A549 (cell line): Measurements from ENCODE around the gene TRMT2A.

ENCODE experiments used
- CBX8 ChIP-seq: fragments of 200-600 bp; sonication (generic); IDR thresholded peaks from 2 replicates; pipeline ENCODE4 v1.6.1; 2016
- EP300 ChIP-seq, 2 experiments: fragments of >200 bp; sonication (Bioruptor Twin); formaldehyde crosslinking; IDR thresholded peaks; 2 replicates in 1 of 2; 3 replicates in 1 of 2; pipeline ENCODE4 v1.6.1; 2016 to 2017
- KDM1A ChIP-seq: fragments of 200-600 bp; sonication (generic); IDR thresholded peaks from 2 replicates; pipeline ENCODE4 v1.6.1; 2016; ENCODE audit warnings: low read depth, mild to moderate bottlenecking
- POLR2A ChIP-seq: IDR thresholded peaks from 2 replicates; pipeline ENCODE4 v1.6.1; 2012; ENCODE audit warnings: mild to moderate bottlenecking, low read length
- TP53 ChIP-seq: fragments of 250-450 bp; sonication (Bioruptor Pico); IDR thresholded peaks from 2 replicates; pipeline ENCODE4 v1.5.0; 2021; ENCODE audit warnings: mild to moderate bottlenecking, moderate library complexity
- TF ChIP-seq, protein P1 (sequence below): fragments of >200 bp; sonication (Bioruptor Twin); formaldehyde crosslinking; IDR thresholded peaks from 3 replicates; pipeline ENCODE4 v1.5.1; 2016
- TF ChIP-seq, protein P2 (sequence below): fragments of 150-350 bp; IDR thresholded peaks from 2 replicates; pipeline ENCODE4 v1.6.1; 2014; ENCODE audit warnings: low read depth, mild to moderate bottlenecking, low read length

DNA sequence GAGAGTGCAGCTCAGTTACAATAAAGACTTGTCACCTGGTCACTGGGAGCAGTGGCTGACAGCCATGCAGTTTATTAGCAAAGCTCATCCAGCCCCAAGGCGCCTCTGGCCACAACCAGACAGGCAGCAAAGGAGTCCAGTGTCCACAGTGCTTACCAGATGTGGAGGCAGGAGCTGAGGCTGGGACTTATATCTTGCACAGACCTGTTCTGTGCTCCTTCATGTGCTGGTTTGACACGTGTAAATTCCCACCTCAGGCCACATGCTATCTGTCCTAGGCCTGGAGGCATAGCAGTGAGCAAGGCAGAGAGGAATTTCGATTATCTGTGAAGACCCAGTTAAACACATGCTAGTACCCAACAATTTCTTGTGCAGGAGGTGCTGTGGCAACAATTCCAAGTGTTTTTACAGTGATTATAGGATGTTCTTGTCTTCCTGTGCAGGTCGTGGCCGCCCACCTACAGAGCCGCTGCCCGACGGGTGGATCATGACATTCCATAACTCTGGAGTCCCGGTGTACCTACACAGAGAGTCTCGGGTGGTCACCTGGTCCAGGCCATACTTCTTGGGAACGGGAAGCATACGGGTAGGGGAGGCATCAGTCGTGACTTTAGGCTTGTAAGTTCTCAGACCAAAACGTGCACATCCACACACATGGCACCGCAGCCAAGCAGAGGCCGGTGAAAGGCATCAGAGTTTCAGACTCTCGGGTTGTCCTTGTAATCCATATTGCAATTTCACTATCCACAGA is 27.6 kb downstream of the TRMT2A start:
- TF ChIP-seq, protein P1, sequence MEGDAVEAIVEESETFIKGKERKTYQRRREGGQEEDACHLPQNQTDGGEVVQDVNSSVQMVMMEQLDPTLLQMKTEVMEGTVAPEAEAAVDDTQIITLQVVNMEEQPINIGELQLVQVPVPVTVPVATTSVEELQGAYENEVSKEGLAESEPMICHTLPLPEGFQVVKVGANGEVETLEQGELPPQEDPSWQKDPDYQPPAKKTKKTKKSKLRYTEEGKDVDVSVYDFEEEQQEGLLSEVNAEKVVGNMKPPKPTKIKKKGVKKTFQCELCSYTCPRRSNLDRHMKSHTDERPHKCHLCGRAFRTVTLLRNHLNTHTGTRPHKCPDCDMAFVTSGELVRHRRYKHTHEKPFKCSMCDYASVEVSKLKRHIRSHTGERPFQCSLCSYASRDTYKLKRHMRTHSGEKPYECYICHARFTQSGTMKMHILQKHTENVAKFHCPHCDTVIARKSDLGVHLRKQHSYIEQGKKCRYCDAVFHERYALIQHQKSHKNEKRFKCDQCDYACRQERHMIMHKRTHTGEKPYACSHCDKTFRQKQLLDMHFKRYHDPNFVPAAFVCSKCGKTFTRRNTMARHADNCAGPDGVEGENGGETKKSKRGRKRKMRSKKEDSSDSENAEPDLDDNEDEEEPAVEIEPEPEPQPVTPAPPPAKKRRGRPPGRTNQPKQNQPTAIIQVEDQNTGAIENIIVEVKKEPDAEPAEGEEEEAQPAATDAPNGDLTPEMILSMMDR, result no peak
- no peak for TF ChIP-seq EP300 (IDR thresholded peaks at IDR 0.05)
- TF ChIP-seq, protein P2, sequence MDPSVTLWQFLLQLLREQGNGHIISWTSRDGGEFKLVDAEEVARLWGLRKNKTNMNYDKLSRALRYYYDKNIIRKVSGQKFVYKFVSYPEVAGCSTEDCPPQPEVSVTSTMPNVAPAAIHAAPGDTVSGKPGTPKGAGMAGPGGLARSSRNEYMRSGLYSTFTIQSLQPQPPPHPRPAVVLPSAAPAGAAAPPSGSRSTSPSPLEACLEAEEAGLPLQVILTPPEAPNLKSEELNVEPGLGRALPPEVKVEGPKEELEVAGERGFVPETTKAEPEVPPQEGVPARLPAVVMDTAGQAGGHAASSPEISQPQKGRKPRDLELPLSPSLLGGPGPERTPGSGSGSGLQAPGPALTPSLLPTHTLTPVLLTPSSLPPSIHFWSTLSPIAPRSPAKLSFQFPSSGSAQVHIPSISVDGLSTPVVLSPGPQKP, result no peak
- no peak for TF ChIP-seq TP53 (CRISPR knock-in tag)
- no peak for TF ChIP-seq POLR2A
- no peak for TF ChIP-seq KDM1A
- TF ChIP-seq CBX8, result no peak
